Loucy (cell line): ENCODE measurements around the gene MTARC2.

Experiments used
- H2AFZ ChIP-seq: fragments of 200-600 bp; sonication (generic); 2 replicates; pipeline ENCODE4 v1.6.0; 2016; ENCODE audit warnings: antibody characterized with exemption, mild to moderate bottlenecking, low read length, moderate library complexity
- H3F3A ChIP-seq: fragments of 200-600 bp; 2 replicates; pipeline ENCODE4 v1.6.0; 2016; ENCODE audit warnings: antibody characterized with exemption, low read depth, mild to moderate bottlenecking
- H3K27me3 ChIP-seq: fragments of 200-600 bp; sonication (generic); 2 replicates; pipeline ENCODE4 v1.6.1; 2014; ENCODE audit warnings: low read length, mild to moderate bottlenecking; ENCODE audit not compliant: insufficient read depth, poor library complexity, severe bottlenecking
- H3K36me3 ChIP-seq: fragments of 200-600 bp; sonication (generic); 2 replicates; pipeline ENCODE4 v1.6.1; 2016; ENCODE audit warnings: low read length; ENCODE audit not compliant: insufficient read depth
- H3K4me1 ChIP-seq: fragments of 200-600 bp; sonication (generic); 2 replicates; pipeline ENCODE4 v1.5.1; 2014; ENCODE audit warnings: low read length, mild to moderate bottlenecking; ENCODE audit not compliant: insufficient read depth, poor library complexity, severe bottlenecking
- H3K4me2 ChIP-seq: fragments of 200-600 bp; sonication (generic); 2 replicates; pipeline ENCODE4 v1.6.0; 2014; ENCODE audit warnings: antibody characterized with exemption, low read length, low read depth, mild to moderate bottlenecking; ENCODE audit not compliant: poor library complexity, severe bottlenecking
- H3K4me3 ChIP-seq: fragments of 200-600 bp; sonication (generic); 2 replicates; pipeline ENCODE4 v1.5.1; 2014; ENCODE audit warnings: low read length, mild to moderate bottlenecking, mixed read lengths; ENCODE audit not compliant: poor library complexity, severe bottlenecking
- H3K79me2 ChIP-seq: fragments of 200-600 bp; sonication (generic); 2 replicates; pipeline ENCODE4 v1.6.1; 2014; ENCODE audit warnings: low read length; ENCODE audit not compliant: insufficient read depth
- H3K9ac ChIP-seq: fragments of 200-600 bp; sonication (generic); 2 replicates; pipeline ENCODE4 v1.6.0; 2014; ENCODE audit warnings: mild to moderate bottlenecking, low read depth, low read length, moderate library complexity; ENCODE audit not compliant: poor library complexity, severe bottlenecking
- H3K9me2 ChIP-seq: fragments of 200-600 bp; sonication (generic); replicated peaks from 2 replicates; pipeline ENCODE4 v1.6.1; 2016; ENCODE audit warnings: low read depth, low read length, mixed read lengths
- H3K9me3 ChIP-seq: fragments of 200-600 bp; sonication (generic); 2 replicates; pipeline ENCODE4 v1.6.1; 2014; ENCODE audit warnings: mild to moderate bottlenecking, antibody characterized with exemption, low read length, low read depth; ENCODE audit not compliant: insufficient read depth
- H4K20me1 ChIP-seq: fragments of 200-600 bp; sonication (generic); 2 replicates; pipeline ENCODE4 v1.6.0; 2014; ENCODE audit warnings: antibody characterized with exemption, low read length, mild to moderate bottlenecking; ENCODE audit not compliant: insufficient read depth, poor library complexity, severe bottlenecking
- EZH2phosphoT487 ChIP-seq: fragments of 200-600 bp; IDR thresholded peaks from 2 replicates; pipeline ENCODE4 v1.6.1; 2018; ENCODE audit warnings: antibody characterized with exemption, mild to moderate bottlenecking, moderate library complexity, borderline replicate concordance
- TF ChIP-seq, protein P1 (sequence below): fragments of 200-600 bp; sonication (generic); conservative IDR thresholded peaks from 2 replicates; pipeline ENCODE4 v1.5.1; 2014; ENCODE audit warnings: mild to moderate bottlenecking, antibody characterized with exemption, low read length

The MTARC2 gene

DNA sequence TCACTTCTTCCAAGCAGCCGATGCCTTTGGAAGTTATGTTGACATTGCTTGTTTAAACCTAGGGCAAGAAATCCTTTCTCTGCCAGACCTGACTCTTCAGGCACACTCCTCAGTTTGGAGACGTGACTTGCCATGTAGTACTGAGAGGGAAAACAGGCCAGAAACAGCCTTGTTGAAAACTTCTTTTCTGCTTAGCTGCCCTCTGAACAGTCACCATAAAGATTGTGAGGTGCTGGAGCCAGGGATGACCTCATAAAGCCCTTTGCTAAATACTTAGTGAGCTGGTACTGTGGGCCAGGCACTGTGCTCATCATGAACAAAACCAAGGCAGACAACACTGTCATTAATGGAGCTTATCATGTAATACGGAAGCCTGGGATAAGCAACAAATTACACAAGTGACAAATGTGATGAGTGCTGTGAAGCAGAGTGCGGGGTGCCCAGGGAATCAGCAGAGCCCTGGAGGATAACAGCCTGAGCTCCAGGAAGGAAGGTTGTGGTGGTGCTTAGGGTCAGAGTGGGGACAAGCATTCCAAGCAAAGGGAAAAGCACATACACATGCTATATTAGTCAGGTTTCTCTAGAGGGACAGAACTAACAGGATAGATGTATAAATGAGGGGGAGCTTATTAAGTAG lies 80.9 kb downstream of the MTARC2 start:
- H3K9ac ChIP-seq: no peak overlapping the region
- H3K4me3 ChIP-seq: no peak overlapping the region
- H4K20me1 ChIP-seq: no peaks in the 10 kb centered on the region
- H3K4me1 ChIP-seq: no peaks in the 10 kb centered on the region
- no peaks in the 10 kb centered on the region for H3K9me2 ChIP-seq
- H3F3A ChIP-seq: no peaks in the 10 kb centered on the region
- no peaks in the 10 kb centered on the region for H3K27me3 ChIP-seq
- H3K36me3 ChIP-seq: no peaks in the 10 kb centered on the region
- TF ChIP-seq EZH2phosphoT487: no peak
- TF ChIP-seq, protein P1, sequence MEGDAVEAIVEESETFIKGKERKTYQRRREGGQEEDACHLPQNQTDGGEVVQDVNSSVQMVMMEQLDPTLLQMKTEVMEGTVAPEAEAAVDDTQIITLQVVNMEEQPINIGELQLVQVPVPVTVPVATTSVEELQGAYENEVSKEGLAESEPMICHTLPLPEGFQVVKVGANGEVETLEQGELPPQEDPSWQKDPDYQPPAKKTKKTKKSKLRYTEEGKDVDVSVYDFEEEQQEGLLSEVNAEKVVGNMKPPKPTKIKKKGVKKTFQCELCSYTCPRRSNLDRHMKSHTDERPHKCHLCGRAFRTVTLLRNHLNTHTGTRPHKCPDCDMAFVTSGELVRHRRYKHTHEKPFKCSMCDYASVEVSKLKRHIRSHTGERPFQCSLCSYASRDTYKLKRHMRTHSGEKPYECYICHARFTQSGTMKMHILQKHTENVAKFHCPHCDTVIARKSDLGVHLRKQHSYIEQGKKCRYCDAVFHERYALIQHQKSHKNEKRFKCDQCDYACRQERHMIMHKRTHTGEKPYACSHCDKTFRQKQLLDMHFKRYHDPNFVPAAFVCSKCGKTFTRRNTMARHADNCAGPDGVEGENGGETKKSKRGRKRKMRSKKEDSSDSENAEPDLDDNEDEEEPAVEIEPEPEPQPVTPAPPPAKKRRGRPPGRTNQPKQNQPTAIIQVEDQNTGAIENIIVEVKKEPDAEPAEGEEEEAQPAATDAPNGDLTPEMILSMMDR: no peak
- no peaks in the 10 kb centered on the region for H3K79me2 ChIP-seq
- H2AFZ ChIP-seq: no peak overlapping the region
- H3K4me2 ChIP-seq: no peak overlapping the region
- H3K9me3 ChIP-seq: no peaks in the 10 kb centered on the region

GRCh38 chr1:220833436-220833835 lies 85.3 kb downstream of the MTARC2 start:
- Histone ChIP-seq H3K4me1 (no peaks in the 10 kb centered on the region), H3K9ac (no peak overlapping the region), H3K27me3 (no peaks in the 10 kb centered on the region), H3F3A (no peaks in the 10 kb centered on the region), H3K79me2 (no peaks in the 10 kb centered on the region), H4K20me1 (no peaks in the 10 kb centered on the region), H3K9me2 (no peaks in the 10 kb centered on the region), H3K4me3 (no peak overlapping the region), H3K9me3 (no peaks in the 10 kb centered on the region), H3K36me3 (no peaks in the 10 kb centered on the region), H3K4me2 (no peak overlapping the region), H2AFZ (no peak overlapping the region)
- TF ChIP-seq EZH2phosphoT487: no peak
